Measurements from ENCODE around the gene TRIM41. TPM values are rescaled to one million over a fixed set of nuclear protein-coding genes. Genes with fewer than 3 reads are reported as not detected.

The TRIM41 gene
- total RNA-seq, 1 experiment from 2014 or later, result 57.6 TPM

- Histone ChIP-seq H3K4me1 (replicated peaks; ENCODE audit: insufficient read depth) (peaks cover 37% of the 10 kb centered on the region), H2AFZ (peak overlapping the region; percentile 99), H3K9me3 (ENCODE audit: insufficient read depth, low read depth) (no peaks in the 10 kb centered on the region), H3K79me2 (ENCODE audit: low read depth) (peaks cover 60% of the 10 kb centered on the region), H3K27ac (peak overlapping the region; percentile 24; the same call in 1 of the 2 replicates), H3K4me3 (peak overlapping the region; percentile 96), H3K9me2 (ENCODE audit: insufficient read depth) (no peaks in the 10 kb centered on the region), H3F3A (ENCODE audit: insufficient read depth, low read depth) (peaks cover 42% of the 10 kb centered on the region), H3K36me3 (ENCODE audit: low read depth) (peaks cover 21% of the 10 kb centered on the region; the same call in 1 of the 2 replicates), H3K4me2 (peak overlapping the region; percentile 99), H3K27me3 (ENCODE audit: insufficient read depth, low read depth) (no peaks in the 10 kb centered on the region), H4K20me1 (ENCODE audit: insufficient read depth) (peaks cover 45% of the 10 kb centered on the region)
- POLR2A ChIA-PET (ENCODE audit: unreplicated experiment), result interaction anchor here (0.7 kb wide), 1 partner anchor 11 kb away, joined by 3 read pairs; no protein-coding TSS in a partner anchor
- TF ChIP-seq EZH2 (IDR thresholded peaks at IDR 0.05; ENCODE audit: low read depth), result no peak
- TF ChIP-seq CTCF (conservative IDR thresholded peaks at IDR 0.05), result no peak
- no TSS peak for BruUV-seq (replicated peaks)
- intact Hi-C loops (cut with micrococcal nuclease; ENCODE audit: unreplicated experiment), result loop anchor here (2.0 to 5.0 kb wide), 2 partner anchors 13 to 398 kb away; partner anchors contain the start of gene ZFP62
- CTCF ChIA-PET, result no interaction called here
- DNase-seq, result no peak
Measured at GRCh38 chr5:181259974-181260719, 37.1 kb downstream of the TRIM41 start.

- TF ChIP-seq EZH2 (IDR thresholded peaks at IDR 0.05; ENCODE audit: low read depth), result no peak
- no peak for TF ChIP-seq CTCF (conservative IDR thresholded peaks at IDR 0.05)
- Histone ChIP-seq H3K9me3 (ENCODE audit: insufficient read depth, low read depth) (no peaks in the 10 kb centered on the region), H3K79me2 (ENCODE audit: low read depth) (peaks cover 53% of the 10 kb centered on the region), H3K27ac (peak within 1 kb of the TSS; percentile 66), H3K4me3 (peak within 1 kb of the TSS; percentile 96), H3K9me2 (ENCODE audit: insufficient read depth) (no peaks in the 10 kb centered on the region), H3F3A (ENCODE audit: insufficient read depth, low read depth) (peaks cover 36% of the 10 kb centered on the region), H3K4me1 (replicated peaks; ENCODE audit: insufficient read depth) (peaks cover 34% of the 10 kb centered on the region), H3K36me3 (ENCODE audit: low read depth) (peaks cover 18% of the 10 kb centered on the region; the same call in 1 of the 2 replicates), H2AFZ (peak within 1 kb of the TSS; percentile 99), H3K4me2 (peak within 1 kb of the TSS; percentile 99), H4K20me1 (ENCODE audit: insufficient read depth) (peaks cover 38% of the 10 kb centered on the region), H3K27me3 (ENCODE audit: insufficient read depth, low read depth) (no peaks in the 10 kb centered on the region)
- BruUV-seq (replicated peaks), result no TSS peak
- DNase-seq, result peak; percentile 83 to 91
- CTCF ChIA-PET, result no interaction called here
- POLR2A ChIA-PET (ENCODE audit: unreplicated experiment), result no interaction called here
- intact Hi-C loops (cut with micrococcal nuclease; ENCODE audit: unreplicated experiment), result loop anchor here (1.0 to 5.0 kb wide), 3 partner anchors 14 to 399 kb away; partner anchors contain the start of gene ZFP62
Measured at GRCh38 chr5:181260720-181261319, 37.7 kb downstream of the TRIM41 start, which contains the start of gene TRIM52. Gene TRIM52, minus strand, starts transcription at chr5:181261143. Its CDS starts 330 bp downstream, at chr5:181260813.

GRCh38 chr5:181261320-181262049 is 38.4 kb downstream of the TRIM41 start:
- ChIA-PET POLR2A (ENCODE audit: unreplicated experiment) (interaction anchor here (0.5 to 1.0 kb wide), 2 partner anchors 10 to 18 kb away, joined by 4 to 6 read pairs; partner anchors contain the start of gene RACK1), CTCF (interaction anchor here (0.7 kb wide), 1 partner anchor 105 kb away, joined by 4 read pairs; no protein-coding TSS in a partner anchor)
- Histone ChIP-seq H3K27me3 (ENCODE audit: insufficient read depth, low read depth) (no peaks in the 10 kb centered on the region), H3K4me1 (replicated peaks; ENCODE audit: insufficient read depth) (peaks cover 29% of the 10 kb centered on the region), H3K4me3 (peak overlapping the region; percentile 96), H3K9me2 (ENCODE audit: insufficient read depth) (no peaks in the 10 kb centered on the region), H3K4me2 (peak overlapping the region; percentile 99), H2AFZ (peak overlapping the region; percentile 99), H3K79me2 (ENCODE audit: low read depth) (peaks cover 46% of the 10 kb centered on the region), H3K36me3 (ENCODE audit: low read depth) (peaks cover 11% of the 10 kb centered on the region; the same call in 1 of the 2 replicates), H3K9me3 (ENCODE audit: insufficient read depth, low read depth) (no peaks in the 10 kb centered on the region), H3F3A (ENCODE audit: insufficient read depth, low read depth) (peaks cover 33% of the 10 kb centered on the region), H4K20me1 (ENCODE audit: insufficient read depth) (peaks cover 32% of the 10 kb centered on the region), H3K27ac (peak overlapping the region; percentile 66)
- TSS peak; percentile 24 for BruUV-seq (replicated peaks)
- TF ChIP-seq EZH2 (IDR thresholded peaks at IDR 0.05; ENCODE audit: low read depth) (no peak), CTCF (conservative IDR thresholded peaks at IDR 0.05) (no peak)
- peak in 1 of 2 experiments; percentile 71 for DNase-seq
- intact Hi-C loops (cut with micrococcal nuclease; ENCODE audit: unreplicated experiment), result loop anchor here (1.0 to 5.0 kb wide), 3 partner anchors 15 to 399 kb away; partner anchors contain the start of gene ZFP62
